ENCODE data around the gene COL4A2. TPM values are rescaled to one million over a fixed set of nuclear protein-coding genes. Genes with fewer than 3 reads are reported as not detected.

Gene COL4A2
- total RNA-seq, 3 donors from 2014 or later (not counting 1 experiment from before 2014, with no cell fraction given) = not detected

GRCh38 chr13:110458594-110459365 is 151.7 kb downstream of the COL4A2 start:
- peaks cover 21 to 24% of the 10 kb centered on the region in 2 donors for H3K27me3 Mint-ChIP-seq (ENCODE audit: low read depth in 2 of 2)
- no peak overlapping the region for H3K4me3 Mint-ChIP-seq
- no peaks in the 10 kb centered on the region for H3K9me3 ChIP-seq (ENCODE audit: control insufficient read depth, insufficient read depth, low read length)
- no peak overlapping the region for H3K4me3 ChIP-seq (ENCODE audit: low read length)
- TF ChIP-seq CTCF (IDR thresholded peaks at IDR 0.05) = no peak
- intact Hi-C loops (cut with micrococcal nuclease) = no loop called here
- H3K4me1 ChIP-seq (ENCODE audit: control insufficient read depth, insufficient read depth, low read length) = peaks cover 4% of the 10 kb centered on the region
- no peak overlapping the region for H3K27ac ChIP-seq (ENCODE audit: low read length)
- H3K27me3 ChIP-seq (ENCODE audit: control insufficient read depth, insufficient read depth, low read length) = no peaks in the 10 kb centered on the region
- 82% methylated on average over 22 of the region's 22 CpGs for WGBS (ENCODE audit: insufficient coverage)
- no peaks in the 10 kb centered on the region for H3K9me3 Mint-ChIP-seq
- no peak for DNase-seq
- H3K36me3 Mint-ChIP-seq = no peaks in the 10 kb centered on the region
- peaks cover 6% of the 10 kb centered on the region in 2 donors for H3K4me1 Mint-ChIP-seq
- no peak overlapping the region for H3K27ac Mint-ChIP-seq
- no peak for ATAC-seq
- no peaks in the 10 kb centered on the region for H3K36me3 ChIP-seq (ENCODE audit: control insufficient read depth, insufficient read depth, low read length)

GRCh38 chr13:110462091-110462490 is 155.0 kb downstream of the COL4A2 start:
- Histone ChIP-seq H3K4me3 (ENCODE audit: low read length) (no peak overlapping the region), H3K4me1 (ENCODE audit: control insufficient read depth, insufficient read depth, low read length) (peaks cover 2% of the 10 kb centered on the region), H3K27me3 (ENCODE audit: control insufficient read depth, insufficient read depth, low read length) (no peaks in the 10 kb centered on the region), H3K27ac (ENCODE audit: low read length) (no peak overlapping the region), H3K36me3 (ENCODE audit: control insufficient read depth, insufficient read depth, low read length) (no peaks in the 10 kb centered on the region), H3K9me3 (ENCODE audit: control insufficient read depth, insufficient read depth, low read length) (no peaks in the 10 kb centered on the region)
- DNase-seq (no peak), ATAC-seq (no peak)
- Mint-ChIP-seq H3K4me1 (no peaks in the 10 kb centered on the region), H3K4me3 (no peak overlapping the region), H3K27ac (no peak overlapping the region), H3K9me3 (no peaks in the 10 kb centered on the region), H3K27me3 (ENCODE audit: low read depth in 2 of 2) (peaks cover 8 to 10% of the 10 kb centered on the region in 2 donors), H3K36me3 (no peaks in the 10 kb centered on the region)
- WGBS (ENCODE audit: insufficient coverage) = 93% methylated on average over 15 of the region's 15 CpGs
- no peak for TF ChIP-seq CTCF (IDR thresholded peaks at IDR 0.05)
- intact Hi-C loops (cut with micrococcal nuclease) = no loop called here

- H3K27ac ChIP-seq (ENCODE audit: low read length) = no peak overlapping the region
- 90% methylated on average over 8 of the region's 8 CpGs for WGBS (ENCODE audit: insufficient coverage)
- H3K9me3 ChIP-seq (ENCODE audit: control insufficient read depth, insufficient read depth, low read length) = no peaks in the 10 kb centered on the region
- DNase-seq = no peak
- H3K4me3 Mint-ChIP-seq = no peak overlapping the region
- H3K27ac Mint-ChIP-seq = no peak overlapping the region
- H3K4me1 Mint-ChIP-seq = no peaks in the 10 kb centered on the region
- H3K36me3 ChIP-seq (ENCODE audit: control insufficient read depth, insufficient read depth, low read length) = no peaks in the 10 kb centered on the region
- H3K36me3 Mint-ChIP-seq = no peaks in the 10 kb centered on the region
- H3K4me1 ChIP-seq (ENCODE audit: control insufficient read depth, insufficient read depth, low read length) = peaks cover 2% of the 10 kb centered on the region
- no peak for TF ChIP-seq CTCF (IDR thresholded peaks at IDR 0.05)
- intact Hi-C loops (cut with micrococcal nuclease) = no loop called here
- no peaks in the 10 kb centered on the region for H3K27me3 ChIP-seq (ENCODE audit: control insufficient read depth, insufficient read depth, low read length)
- no peaks in the 10 kb centered on the region for H3K9me3 Mint-ChIP-seq
- ATAC-seq = no peak
- no peak overlapping the region for H3K4me3 ChIP-seq (ENCODE audit: low read length)
- peaks cover 7 to 8% of the 10 kb centered on the region in 2 donors for H3K27me3 Mint-ChIP-seq (ENCODE audit: low read depth in 2 of 2)
Observed at GRCh38 chr13:110463156-110463555, 156.1 kb downstream of the COL4A2 start.

Measured in natural killer cell (primary cell).